ENCODE measurements around the gene RHOB. TPM values are rescaled to one million over a fixed set of nuclear protein-coding genes. Genes with fewer than 3 reads are reported as not detected.
"Not testable (repeated sequence)": the region's sequence is repeated elsewhere in the genome, so short reads cannot be mapped to it uniquely, and the experiment has no call there.

RHOB gene
- total RNA-seq, 1 experiment from 2014 or later: 79.5 TPM

DNA sequence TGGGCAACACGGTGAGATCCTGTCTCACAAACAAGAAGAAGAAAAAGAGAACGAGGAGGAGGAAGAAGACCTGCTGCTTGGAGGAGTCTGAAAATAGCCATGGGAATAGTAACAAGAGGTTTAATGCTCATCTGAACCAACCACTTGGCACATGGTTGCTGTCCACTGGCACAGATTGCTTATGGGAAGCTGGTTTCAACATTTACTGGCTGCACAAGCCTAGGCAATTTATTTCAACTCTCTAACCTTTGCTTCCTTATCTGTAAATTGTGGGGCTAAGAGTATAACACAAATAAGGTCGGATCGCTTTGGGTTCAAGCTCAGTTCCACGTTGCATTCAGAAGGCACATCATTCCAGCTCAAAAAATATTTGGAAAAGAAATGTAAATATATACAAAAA lies 14.2 kb upstream of the RHOB start:
- in situ Hi-C loops (cut with HindIII; ENCODE audit: low pct_unique_long_range_greater_than_20kb, low sequenced_read_pairs): no loop called here
- no peak for DNase-seq (ENCODE audit: low read depth, low spot score)

DNA sequence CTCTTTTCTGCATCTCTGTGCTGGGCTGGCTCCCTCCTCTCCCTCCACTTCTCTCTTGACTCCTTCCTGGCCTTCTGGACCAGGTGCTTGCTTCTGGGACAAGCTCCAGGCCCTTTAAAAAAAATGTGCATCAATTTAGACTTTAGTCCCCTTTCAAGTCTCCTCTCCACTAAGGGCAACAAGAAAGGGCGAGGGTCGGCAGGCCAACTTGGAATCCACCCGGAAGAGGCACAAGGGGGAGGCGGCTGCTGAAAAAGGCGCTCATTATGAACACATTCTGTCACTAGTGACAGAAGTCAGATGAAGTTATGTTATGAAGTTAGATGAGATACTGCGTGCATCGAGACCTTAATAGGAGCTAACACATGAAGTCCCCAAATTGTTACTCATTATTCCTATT lies 13.6 kb upstream of the RHOB start:
- in situ Hi-C loops (cut with HindIII; ENCODE audit: low pct_unique_long_range_greater_than_20kb, low sequenced_read_pairs): no loop called here
- no peak for DNase-seq (ENCODE audit: low read depth, low spot score)

DNA sequence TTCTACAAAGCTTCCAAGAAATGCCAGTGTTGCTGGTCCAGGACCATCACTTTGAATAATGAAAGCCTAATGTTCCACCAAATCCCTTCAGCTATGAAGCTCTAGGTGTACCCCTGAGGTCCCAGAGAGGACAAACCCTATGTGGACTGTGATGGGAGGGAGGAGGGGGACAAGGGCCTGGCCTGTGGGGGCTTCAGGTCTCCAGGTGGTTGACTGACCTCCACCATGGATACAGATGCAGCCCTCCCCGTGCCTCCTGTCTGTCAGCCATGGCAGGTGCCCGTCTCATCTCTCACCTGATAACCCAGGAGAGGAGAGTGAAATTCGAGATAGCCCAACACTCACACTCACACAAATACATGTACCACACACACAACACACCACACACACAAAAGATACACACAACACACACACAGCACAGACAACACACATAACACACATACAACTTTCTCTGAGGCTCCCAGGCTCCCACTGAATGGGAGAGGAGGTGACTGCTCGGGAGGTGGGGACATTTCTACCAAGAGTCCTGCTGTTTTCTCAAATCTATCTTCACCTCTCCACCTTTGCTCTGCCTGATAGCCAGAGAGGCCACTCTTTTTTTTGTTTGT lies 12.8 kb upstream of the RHOB start:
- in situ Hi-C loops (cut with HindIII; ENCODE audit: low pct_unique_long_range_greater_than_20kb, low sequenced_read_pairs): no loop called here
- DNase-seq (ENCODE audit: low read depth, low spot score): no peak

DNA sequence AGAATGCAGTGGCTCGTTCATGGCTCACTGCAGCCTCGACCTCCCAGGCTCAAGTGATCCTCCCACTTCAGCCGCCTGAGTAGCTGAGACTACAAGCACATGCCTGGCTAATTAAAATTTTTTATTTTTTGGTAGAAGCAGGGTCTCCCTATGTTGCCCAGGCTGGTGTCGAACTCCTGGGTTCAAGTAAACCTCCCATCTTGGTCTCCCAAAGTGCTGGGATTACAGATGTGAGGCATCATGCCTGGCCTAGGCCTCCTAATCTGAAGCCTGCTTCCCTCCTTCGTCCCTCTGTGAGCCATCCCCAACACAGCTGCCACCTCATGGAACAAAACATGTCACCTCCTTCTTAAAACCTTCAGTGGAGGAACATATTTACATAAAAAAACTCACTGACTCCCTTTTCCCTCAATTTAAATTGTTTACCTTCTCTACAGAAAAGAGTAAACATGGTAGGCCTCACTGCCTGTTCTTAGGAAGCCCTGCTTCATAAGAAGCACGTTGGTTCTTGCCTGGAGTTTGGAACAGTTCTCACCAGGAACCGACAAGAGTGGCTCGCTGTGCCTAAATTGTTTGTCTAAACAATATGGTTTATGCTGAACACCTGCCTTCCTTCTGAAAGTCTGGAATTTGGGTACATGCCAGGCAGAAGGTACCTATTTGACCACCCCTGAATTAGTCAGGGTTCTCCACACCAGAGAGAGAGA lies 12.1 kb upstream of the RHOB start:
- in situ Hi-C loops (cut with HindIII; ENCODE audit: low pct_unique_long_range_greater_than_20kb, low sequenced_read_pairs): no loop called here
- DNase-seq (ENCODE audit: low read depth, low spot score): no peak

DNA sequence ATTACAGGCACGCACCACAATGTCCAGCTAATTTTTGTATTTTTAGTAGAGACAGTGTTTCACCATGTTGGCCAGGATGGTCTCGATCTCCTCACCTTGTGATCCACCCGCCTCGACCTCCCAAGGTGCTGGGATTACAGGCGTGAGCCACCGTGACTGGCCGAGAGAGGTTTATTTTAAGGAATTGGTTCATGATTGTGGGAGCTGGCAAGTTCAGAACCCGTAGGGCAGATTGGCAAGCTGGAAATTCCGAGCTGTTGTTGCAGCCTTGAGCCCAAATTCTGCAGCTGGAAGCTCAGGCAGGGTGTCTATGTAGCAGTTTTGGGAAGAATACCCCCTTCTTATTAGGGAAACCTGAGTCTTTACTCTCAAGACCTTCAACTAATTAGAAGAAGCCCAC lies 11.4 kb upstream of the RHOB start:
- in situ Hi-C loops (cut with HindIII; ENCODE audit: low pct_unique_long_range_greater_than_20kb, low sequenced_read_pairs); DNase-seq (ENCODE audit: low read depth, low spot score): not testable (repeated sequence)

DNA sequence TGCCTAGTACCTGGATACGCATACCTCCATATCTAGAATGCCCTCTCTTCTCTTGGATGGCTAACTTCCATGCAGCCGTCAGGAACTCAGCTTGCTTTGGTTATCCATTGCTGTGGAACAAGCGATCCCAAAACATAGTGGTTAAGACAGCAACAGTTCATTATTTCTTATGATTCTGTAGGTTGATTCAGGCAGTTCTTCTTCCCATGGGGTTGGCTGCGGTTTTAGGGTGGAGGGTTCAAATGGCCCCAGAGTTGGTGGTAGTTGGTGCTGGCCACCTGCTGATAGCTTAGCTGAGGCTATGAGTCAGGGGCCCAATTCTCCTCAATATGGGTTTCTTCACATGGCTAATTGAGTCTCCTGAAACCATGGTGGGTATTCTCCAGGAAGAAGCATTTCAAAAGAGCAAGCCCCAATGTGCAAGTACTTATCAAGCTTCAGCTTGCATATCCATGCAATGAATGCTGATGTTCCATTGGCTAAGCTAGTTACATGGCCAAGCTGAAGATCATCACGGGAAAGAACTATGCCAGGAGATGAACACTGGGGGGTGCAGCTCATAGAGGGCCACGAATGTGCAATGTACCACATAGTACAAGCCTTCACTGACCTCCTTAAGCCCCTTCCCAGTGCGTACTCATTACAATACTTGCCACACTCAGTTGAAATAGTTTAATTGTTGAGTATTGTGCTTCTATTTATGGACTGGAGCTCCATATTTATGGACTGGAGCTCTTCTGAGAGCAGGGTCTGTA lies 10.0 kb upstream of the RHOB start:
- DNase-seq (ENCODE audit: low read depth, low spot score): peak; percentile 58
- in situ Hi-C loops (cut with HindIII; ENCODE audit: low pct_unique_long_range_greater_than_20kb, low sequenced_read_pairs): no loop called here

DNA sequence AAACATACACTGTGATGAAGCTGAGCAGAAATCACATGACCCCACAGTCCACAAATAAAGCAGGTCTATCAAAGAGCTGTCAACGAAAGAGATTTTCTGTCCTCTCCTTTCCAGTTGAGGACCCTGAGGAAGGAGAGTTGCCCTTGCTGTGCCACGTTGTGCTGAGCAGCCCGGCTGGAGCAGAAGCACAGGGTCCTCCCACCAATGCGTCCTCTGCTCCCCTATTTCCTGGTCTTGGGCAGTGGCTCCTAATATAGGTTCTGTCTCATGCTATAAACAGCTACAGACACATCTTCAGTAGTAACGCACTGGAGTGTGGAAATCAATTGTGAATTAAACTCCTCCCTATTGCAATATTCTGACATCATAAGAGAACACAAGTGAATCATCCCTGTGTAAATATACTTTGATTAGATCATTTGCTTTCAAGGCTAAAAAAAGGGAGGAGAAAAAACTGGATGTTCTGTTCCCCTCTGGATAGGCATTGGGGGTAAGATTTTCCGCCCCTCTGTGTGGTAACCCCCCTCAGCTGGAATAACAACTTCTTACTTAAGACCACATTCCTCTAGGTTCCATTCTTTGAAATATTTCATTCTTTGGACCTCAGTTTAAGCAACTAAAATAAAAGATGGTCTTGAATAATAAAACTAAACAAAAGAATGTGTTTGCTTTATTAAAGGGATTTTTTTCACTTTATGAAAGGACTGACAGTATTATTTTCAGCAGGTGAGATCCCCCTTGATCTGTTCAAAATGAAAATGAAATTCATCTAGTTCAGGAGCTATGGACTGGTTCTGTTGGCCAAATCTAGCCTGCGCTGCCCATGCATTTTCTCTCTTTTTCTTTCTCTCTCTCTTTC lies 8.3 kb upstream of the RHOB start:
- no peak for DNase-seq (ENCODE audit: low read depth, low spot score)
- in situ Hi-C loops (cut with HindIII; ENCODE audit: low pct_unique_long_range_greater_than_20kb, low sequenced_read_pairs): no loop called here

DNA sequence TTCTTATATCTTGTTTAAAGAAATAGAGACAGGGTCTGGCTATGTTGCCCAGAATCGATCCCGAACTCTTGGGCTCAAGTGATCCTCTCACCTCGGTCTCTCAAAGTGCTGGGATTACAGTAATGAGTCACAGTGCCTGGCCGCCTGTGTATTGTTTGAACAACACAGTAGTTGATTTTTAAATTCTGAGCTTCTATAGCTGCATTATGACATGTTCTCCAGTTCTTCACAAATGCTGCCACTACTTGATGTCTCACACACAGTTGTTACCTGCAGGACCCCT lies 7.7 kb upstream of the RHOB start:
- in situ Hi-C loops (cut with HindIII; ENCODE audit: low pct_unique_long_range_greater_than_20kb, low sequenced_read_pairs): no loop called here
- DNase-seq (ENCODE audit: low read depth, low spot score): no peak

DNA sequence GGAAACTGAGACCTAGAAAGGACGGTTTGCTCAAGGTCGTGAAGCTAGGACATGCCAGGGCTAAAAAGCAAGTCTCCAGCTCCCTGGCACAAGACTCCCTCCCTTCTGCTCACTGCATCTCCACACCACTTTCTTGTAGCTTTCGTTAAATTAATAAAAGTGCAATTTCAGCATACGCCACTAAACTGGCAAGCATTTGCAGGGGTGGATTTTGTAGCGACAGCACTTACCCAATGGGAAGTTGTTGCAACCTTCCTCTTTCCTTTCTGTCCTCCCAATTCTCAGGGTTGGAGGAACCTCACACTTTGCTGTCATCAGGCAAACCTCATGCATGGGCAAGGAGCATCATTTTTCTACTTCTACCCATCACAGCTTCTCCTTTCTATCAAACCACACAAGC lies 7.4 kb upstream of the RHOB start:
- in situ Hi-C loops (cut with HindIII; ENCODE audit: low pct_unique_long_range_greater_than_20kb, low sequenced_read_pairs): no loop called here
- DNase-seq (ENCODE audit: low read depth, low spot score): no peak

DNA sequence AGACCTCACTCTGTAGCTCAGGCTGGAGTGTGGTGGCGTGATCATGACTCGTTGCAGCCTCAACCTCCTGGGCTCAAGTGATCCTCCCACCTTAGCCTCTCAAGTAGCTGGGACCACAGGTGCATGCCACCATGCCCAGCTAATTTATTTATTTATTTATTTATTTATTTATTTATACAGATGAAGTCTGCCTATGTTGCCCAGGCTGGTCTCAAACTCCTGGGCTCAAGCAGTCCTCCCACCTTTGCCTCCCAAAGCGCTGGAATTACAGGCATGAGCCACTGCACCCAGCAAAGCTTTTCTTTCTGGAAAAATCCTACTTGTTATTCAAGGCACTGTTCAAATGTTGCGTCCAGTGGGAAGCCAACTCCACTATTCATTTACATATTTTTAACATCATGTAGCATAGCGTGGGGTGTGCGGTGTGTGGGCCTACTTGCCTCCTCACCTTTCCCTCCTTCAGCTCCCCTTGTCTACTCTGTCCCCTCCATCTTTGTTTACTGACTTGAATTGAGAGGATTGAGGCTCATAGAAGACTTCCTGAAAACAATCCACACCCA lies 6.8 kb upstream of the RHOB start:
- in situ Hi-C loops (cut with HindIII; ENCODE audit: low pct_unique_long_range_greater_than_20kb, low sequenced_read_pairs): loop anchor here (10.0 kb wide), 1 partner anchor 195 kb away; no protein-coding TSS in a partner anchor
- DNase-seq (ENCODE audit: low read depth, low spot score): no peak

DNA sequence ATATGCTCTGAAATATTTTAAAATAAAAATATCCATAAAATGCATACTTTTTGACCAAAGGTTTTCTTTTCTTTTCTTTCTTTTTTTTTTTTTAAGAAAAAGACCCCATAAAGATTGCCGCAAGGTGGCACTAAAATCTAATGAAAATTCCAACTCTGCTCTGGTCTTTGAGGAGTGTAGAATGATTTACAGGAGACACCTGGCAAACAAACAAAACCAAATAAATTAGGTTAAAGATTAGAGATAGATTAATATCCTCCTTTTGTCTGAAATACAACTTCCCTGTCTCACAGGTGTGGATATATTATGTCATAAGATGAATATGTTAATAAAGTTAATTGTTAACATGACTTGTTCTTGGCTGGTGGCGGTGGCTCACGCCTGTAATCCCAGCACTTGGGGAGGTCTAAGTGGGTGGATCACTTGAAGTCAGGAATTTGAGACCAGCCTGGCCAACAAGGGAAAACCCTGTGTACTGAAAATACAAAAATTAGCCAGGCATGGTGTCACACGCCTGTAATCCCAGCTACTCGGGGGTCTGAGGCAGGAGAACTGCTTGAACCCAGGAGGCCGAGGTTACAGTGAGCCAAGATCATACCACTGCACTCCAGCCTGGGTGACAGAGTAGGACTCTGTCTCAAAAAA lies 3.5 kb upstream of the RHOB start:
- DNase-seq (ENCODE audit: low read depth, low spot score): peak; percentile 80
- in situ Hi-C loops (cut with HindIII; ENCODE audit: low pct_unique_long_range_greater_than_20kb, low sequenced_read_pairs): loop anchor here (10.0 kb wide), 1 partner anchor 191 kb away; no protein-coding TSS in a partner anchor

DNA sequence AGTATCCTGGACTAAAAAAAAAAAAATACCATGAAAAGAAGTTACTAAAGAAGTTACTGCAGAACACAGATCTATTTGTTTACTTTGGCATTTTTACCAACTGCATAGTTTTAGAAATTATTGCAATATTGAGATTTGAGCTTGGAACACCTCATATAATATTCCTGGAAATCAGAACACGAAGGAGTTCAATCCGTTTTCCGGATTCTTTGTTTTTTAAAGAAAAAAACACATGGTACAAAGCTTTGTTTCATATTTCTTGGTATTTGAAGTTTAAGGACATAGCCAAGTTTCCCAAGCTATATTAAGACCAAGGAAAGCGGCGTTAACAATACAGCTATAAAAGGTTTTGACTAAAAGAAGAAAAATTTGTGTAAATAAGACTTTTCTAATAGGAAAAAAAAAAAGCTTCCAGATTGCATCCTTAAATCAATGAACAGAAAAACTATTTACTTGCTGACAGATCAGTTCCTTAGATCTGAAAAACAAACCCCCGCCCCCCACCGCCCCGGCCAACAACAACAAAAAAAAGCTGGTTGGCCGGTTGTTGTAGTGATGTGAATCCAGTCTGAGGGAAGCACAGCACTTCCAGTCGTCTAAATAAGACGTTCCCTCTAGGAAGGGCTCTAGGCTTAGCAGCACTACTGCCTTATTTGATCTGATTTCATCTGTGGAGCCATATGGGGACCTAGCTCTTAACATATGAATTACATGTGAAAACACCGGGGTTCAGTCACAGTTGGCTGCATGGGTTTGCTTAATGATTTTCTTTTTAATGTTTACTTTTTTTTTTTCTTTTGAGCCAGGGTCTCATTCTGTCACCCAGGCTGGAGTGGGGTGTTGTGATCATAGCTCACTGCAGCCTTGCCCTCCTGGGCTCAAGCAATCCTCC lies 2.5 kb upstream of the RHOB start:
- DNase-seq (ENCODE audit: low read depth, low spot score): no peak
- in situ Hi-C loops (cut with HindIII; ENCODE audit: low pct_unique_long_range_greater_than_20kb, low sequenced_read_pairs): loop anchor here (10.0 kb wide), 1 partner anchor 190 kb away; no protein-coding TSS in a partner anchor

DNA sequence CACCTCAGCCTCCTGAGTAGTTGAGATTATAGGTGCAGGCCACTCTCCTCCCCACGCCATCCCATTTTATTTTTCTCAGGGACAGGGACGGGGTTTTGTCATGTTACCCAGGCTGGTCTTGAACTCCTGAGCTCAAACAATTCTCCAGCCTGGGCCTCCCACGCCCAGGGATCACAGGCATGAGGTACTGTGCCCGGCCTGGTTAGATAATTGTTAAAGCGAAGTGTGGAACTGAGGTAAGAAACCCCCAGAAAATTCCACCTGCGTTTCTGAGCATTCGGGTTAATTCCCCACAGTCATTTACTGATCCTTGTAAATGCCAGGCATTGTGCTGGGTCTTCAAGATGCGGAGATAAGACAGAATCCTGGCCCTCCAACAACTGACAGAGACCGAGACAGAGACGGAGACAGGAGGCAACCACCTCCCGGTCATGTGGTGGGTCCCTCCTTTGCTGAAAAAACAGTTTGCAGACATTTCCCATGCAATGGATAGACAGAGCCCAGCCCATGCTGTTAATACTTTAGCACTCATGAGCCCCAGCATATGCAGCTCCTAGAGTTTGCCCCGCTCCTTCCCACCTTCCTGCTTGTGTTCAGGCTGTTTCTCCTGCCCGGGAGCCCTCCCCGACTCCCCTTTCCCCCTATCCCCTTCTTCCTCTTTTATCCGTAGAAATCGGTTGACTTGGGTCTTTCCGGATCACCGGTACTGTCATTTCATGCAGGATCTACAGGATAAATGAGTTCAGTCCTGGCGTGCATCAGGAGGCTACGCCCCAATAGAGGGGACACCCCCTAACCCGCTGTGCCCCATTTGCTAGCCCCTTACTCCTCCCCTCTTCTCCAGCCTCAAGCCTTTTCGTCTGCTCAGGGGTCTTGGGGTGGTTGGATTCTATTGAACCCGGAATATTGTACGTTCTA lies 1.6 kb upstream of the RHOB start:
- no peak for DNase-seq (ENCODE audit: low read depth, low spot score)
- in situ Hi-C loops (cut with HindIII; ENCODE audit: low pct_unique_long_range_greater_than_20kb, low sequenced_read_pairs): loop anchor here (10.0 kb wide), 1 partner anchor 190 kb away; no protein-coding TSS in a partner anchor

DNA sequence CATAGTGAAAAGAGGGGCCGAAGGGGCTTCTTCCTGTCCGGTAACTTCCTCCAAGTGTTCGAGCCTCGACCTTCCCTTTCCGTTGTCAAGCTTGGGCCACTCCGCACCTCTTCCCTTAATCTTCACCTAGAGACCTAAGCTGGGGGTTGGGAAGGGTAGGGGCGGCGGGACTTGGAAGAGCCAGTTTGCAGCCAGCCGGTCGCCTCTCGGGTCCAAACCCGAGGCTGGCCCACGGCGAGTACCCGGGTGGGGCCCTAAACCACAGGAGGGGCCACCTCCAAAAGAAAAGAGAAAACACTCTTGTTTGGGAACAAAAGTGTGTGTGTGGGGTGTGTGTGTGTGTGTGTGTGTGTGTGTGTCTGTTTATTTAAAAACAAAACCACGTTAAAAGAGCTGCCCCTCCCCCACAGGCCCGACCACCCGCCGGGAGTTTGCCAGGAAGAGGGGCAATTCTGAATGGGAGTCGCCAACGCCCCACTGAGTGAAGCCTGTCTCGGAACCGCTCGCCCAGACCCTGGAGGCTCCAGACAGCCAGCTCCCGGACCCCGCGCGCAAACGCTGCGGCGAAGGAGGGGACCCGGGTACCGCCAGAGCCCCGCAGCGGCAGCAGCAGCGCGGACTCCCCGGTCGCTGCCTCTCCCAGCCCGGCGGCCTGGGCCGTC lies 488 bp upstream of the RHOB start:
- in situ Hi-C loops (cut with HindIII; ENCODE audit: low pct_unique_long_range_greater_than_20kb, low sequenced_read_pairs): loop anchor here (10.0 kb wide), 1 partner anchor 188 kb away; no protein-coding TSS in a partner anchor
- no peak for DNase-seq (ENCODE audit: low read depth, low spot score)

Data from SK-MEL-5 (cell line).